HCT116 (cell line): ENCODE results near the gene MAL. TPM values are rescaled to one million over a fixed set of nuclear protein-coding genes. Genes with fewer than 3 reads are reported as not detected.

Source experiments
- ATAC-seq: fragments of 200-7000 bp; cut with Tn5 transposase; 2 replicates; pipeline ENCODE4 v1.9.1; 2020; ENCODE audit warnings: mild to moderate bottlenecking, moderate library complexity
- BruUV-seq: library from RNA; stranded (reverse); fragments of 400-500 nt; replicated peaks from 2 replicates; lab custom pipeline; 2021; lab: Mats Ljungman, UMichigan
- CTCF ChIA-PET: fragments of 300-600 bp; sonication (Branson Sonifier 250); formaldehyde crosslinking; loops from one replicate; lab custom pipeline; 2021; ENCODE audit warnings: antibody characterized with exemption; lab: Charles Lee
- POLR2A ChIA-PET: fragments of 300-600, 350-600 bp; sonication (Branson Sonifier 250); formaldehyde crosslinking; loops from one replicate; lab custom pipeline; 2021; ENCODE audit warnings: antibody characterized with exemption; lab: Charles Lee
- RAD21 ChIA-PET, 2 experiments: fragments of 300-600 bp; sonication (Branson Sonifier 250); formaldehyde crosslinking; loops; one replicate each; lab custom pipeline; 2023; ENCODE audit warnings: low total read pairs in 2 of 2; ENCODE audit not compliant: uncharacterized antibody in 2 of 2, unreplicated experiment in 2 of 2, low non-redundant PET in 1 of 2; lab: Charles Lee
- DNase-seq: peaks from one replicate; pipeline ENCODE4 v3.0.0-alpha.2; 2010; ENCODE audit warnings: low read depth, low spot score
- H2AFZ ChIP-seq: fragments of 200-600 bp; shearing (Covaris generic), sonication (generic); 2 replicates; pipeline ENCODE4 v1.6.1; 2017; ENCODE audit warnings: low read depth, mixed run types, mixed read lengths, antibody characterized with exemption, low read length; ENCODE audit not compliant: poor library complexity, severe bottlenecking
- H3K27ac ChIP-seq: 2 replicates; pipeline ENCODE4 v1.5.1; 2012; ENCODE audit warnings: low read depth, low read length
- H3K27me3 ChIP-seq: fragments of 200-600 bp; sonication (generic); 2 replicates; pipeline ENCODE4 v1.6.1; 2016; ENCODE audit warnings: mixed run types, low read length, mixed read lengths; ENCODE audit not compliant: insufficient read depth
- H3K36me3 ChIP-seq, 2 experiments: fragments of 200-500 bp in 1 of 2; fragments of 200-600 bp in 1 of 2; sonication (Bioruptor generic) in 1 of 2; sonication (generic) in 1 of 2; 2 replicates each; pipeline versions ENCODE4 v1.5.1 to v1.6.1; 2014 to 2016; ENCODE audit warnings: low read length in 2 of 2, inconsistent platforms in 1 of 2, mixed read lengths in 1 of 2, mixed run types in 1 of 2; ENCODE audit not compliant: insufficient read depth in 2 of 2, control insufficient read depth in 1 of 2
- H3K4me1 ChIP-seq, 2 experiments: fragments of 200-600 bp in 1 of 2; sonication (generic) in 1 of 2; 2 replicates each; pipeline versions ENCODE4 v1.5.1 to v1.6.1; 2012 to 2017; ENCODE audit warnings: low read length in 2 of 2, inconsistent platforms in 1 of 2, mild to moderate bottlenecking in 1 of 2, mixed read lengths in 1 of 2, mixed run types in 1 of 2, moderate library complexity in 1 of 2; ENCODE audit not compliant: insufficient read depth in 2 of 2, control insufficient read depth in 1 of 2
- H3K4me2 ChIP-seq: fragments of 200-600 bp; sonication (generic); 2 replicates; pipeline ENCODE4 v1.6.1; 2017; ENCODE audit warnings: mixed run types, low read length, mixed read lengths
- H3K4me3 ChIP-seq, 2 experiments: fragments of 200-600 bp in 1 of 2; sonication (generic) in 1 of 2; replicated peaks in 1 of 2; 2 replicates each; pipeline ENCODE4 v1.5.1; 2011 to 2016; ENCODE audit warnings: low read length in 2 of 2, control low read depth in 1 of 2, low read depth in 1 of 2, mild to moderate bottlenecking in 1 of 2, mixed read lengths in 1 of 2, mixed run types in 1 of 2
- H3K79me2 ChIP-seq: fragments of 200-600 bp; sonication (generic); 2 replicates; pipeline ENCODE4 v1.6.1; 2017; ENCODE audit warnings: mild to moderate bottlenecking, mixed run types, low read length, moderate library complexity, mixed read lengths; ENCODE audit not compliant: insufficient read depth
- H3K9ac ChIP-seq: fragments of 200-600 bp; sonication (generic); 2 replicates; pipeline ENCODE4 v1.6.1; 2016; ENCODE audit warnings: low read length, mixed read lengths
- H3K9me2 ChIP-seq: fragments of 200-600 bp; sonication (generic), shearing (Covaris generic); 2 replicates; pipeline ENCODE4 v1.6.1; 2017; ENCODE audit warnings: mixed run types, mild to moderate bottlenecking, moderate library complexity; ENCODE audit not compliant: insufficient read depth
- H3K9me3 ChIP-seq, 2 experiments: fragments of 200-500 bp in 1 of 2; fragments of 200-600 bp in 1 of 2; sonication (Bioruptor generic) in 1 of 2; sonication (generic) in 1 of 2; 2 replicates each; pipeline ENCODE4 v1.6.1; 2014 to 2017; ENCODE audit warnings: low read length in 2 of 2, mixed read lengths in 2 of 2, inconsistent platforms in 1 of 2, low read depth in 1 of 2, mild to moderate bottlenecking in 1 of 2, mixed run types in 1 of 2, moderate library complexity in 1 of 2; ENCODE audit not compliant: control insufficient read depth in 1 of 2, insufficient read depth in 1 of 2
- H4K20me1 ChIP-seq: fragments of 200-600 bp; sonication (generic), shearing (Covaris generic); 2 replicates; pipeline ENCODE4 v1.6.1; 2017; ENCODE audit warnings: mixed run types, mild to moderate bottlenecking, moderate library complexity; ENCODE audit not compliant: insufficient read depth
- ATF3 ChIP-seq: IDR thresholded peaks from 2 replicates; pipeline ENCODE4 v1.6.1; 2012
- CEBPB ChIP-seq: IDR thresholded peaks from 2 replicates; pipeline ENCODE4 v1.6.1; 2012; ENCODE audit warnings: low read depth
- EZH2 ChIP-seq: fragments of 200-600 bp; sonication (generic); IDR thresholded peaks from 2 replicates; pipeline ENCODE4 v1.6.1; 2017; ENCODE audit warnings: antibody characterized with exemption, mixed run types
- EZH2phosphoT487 ChIP-seq: fragments of 200-600 bp; IDR thresholded peaks from 2 replicates; pipeline ENCODE4 v1.6.1; 2018; ENCODE audit warnings: antibody characterized with exemption, borderline replicate concordance
- JUND ChIP-seq: IDR thresholded peaks from 2 replicates; pipeline ENCODE4 v1.6.1; 2012
- RAD21 ChIP-seq: IDR thresholded peaks from 2 replicates; pipeline ENCODE4 v1.6.1; 2012; ENCODE audit warnings: low read depth, mild to moderate bottlenecking
- REST ChIP-seq: IDR thresholded peaks from 2 replicates; pipeline ENCODE4 v1.6.1; 2012; ENCODE audit warnings: low read depth
- SP1 ChIP-seq: IDR thresholded peaks from 2 replicates; pipeline ENCODE4 v1.6.1; 2012; ENCODE audit warnings: low read depth
- ZNF274 ChIP-seq: fragments of 200-500 bp; sonication (Bioruptor generic); IDR thresholded peaks from 2 replicates; pipeline ENCODE4 v1.6.1; 2014; ENCODE audit warnings: mild to moderate bottlenecking, low read depth, low read length, inconsistent platforms
- intact Hi-C: fragments of 100-400 bp; cut with micrococcal nuclease; formaldehyde crosslinking; loops from 2 replicates; pipeline ENCODE4 v1.10.0; 2022
- total RNA-seq: library from RNA; stranded (reverse); gene quantifications from one replicate; pipeline ENCODE4 v1.2.1, GENCODE V29; 2021; ENCODE audit not compliant: unreplicated experiment
- TF ChIP-seq, protein P1 (sequence below), 3 experiments: fragments of 200-600 bp in 1 of 3; sonication (generic) in 1 of 3; IDR thresholded peaks in 2 of 3; conservative IDR thresholded peaks in 1 of 3; 2 replicates each; pipeline ENCODE4 v1.5.1; 2012 to 2017; ENCODE audit warnings: low read depth in 2 of 3, low read length in 2 of 3, antibody characterized with exemption in 1 of 3, borderline replicate concordance in 1 of 3, control low read depth in 1 of 3, mild to moderate bottlenecking in 1 of 3, mixed read lengths in 1 of 3, mixed run types in 1 of 3, moderate library complexity in 1 of 3; ENCODE audit not compliant: insufficient read depth in 1 of 3

The MAL gene
- total RNA-seq, 1 experiment from 2014 or later, result not detected

DNA sequence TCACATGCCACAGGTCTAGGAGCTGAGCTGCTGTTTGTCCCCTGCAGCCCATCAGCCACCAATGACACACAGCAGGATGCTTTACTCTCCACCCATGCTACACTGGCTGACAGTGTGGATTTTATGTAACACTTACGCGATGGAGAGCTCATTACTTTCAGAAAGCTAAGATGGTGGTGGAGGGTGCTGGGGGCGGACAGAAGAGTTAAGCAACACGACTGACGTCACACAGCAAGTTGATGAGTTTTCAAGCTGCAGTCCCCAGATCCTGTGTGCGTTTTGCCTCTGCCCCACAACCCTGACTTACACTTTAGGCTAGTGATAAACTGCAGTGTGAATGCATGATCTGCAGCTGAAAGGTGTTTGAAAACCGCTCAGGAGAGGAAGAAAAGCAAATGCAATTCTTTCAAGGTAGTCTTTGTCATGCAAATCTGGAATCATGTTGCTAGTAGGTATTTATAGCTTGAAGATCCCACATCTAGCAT, 53.7 kb downstream of the MAL start:
- BruUV-seq, result no TSS peak
- CTCF ChIA-PET, result interaction anchor here (1.0 to 2.9 kb wide), 9 partner anchors 15 to 152 kb away, joined by 3 to 27 read pairs (median 7); partner anchors contain the start of gene MRPS5
- Histone ChIP-seq H3K9me2 (no peaks in the 10 kb centered on the region), H3K27ac (no peak overlapping the region), H3K4me1 (peaks cover 8 to 19% of the 10 kb centered on the region in 2 experiments; a peak in 3 of 4 replicates), H3K4me3 (no peak overlapping the region), H2AFZ (no peak overlapping the region), H3K36me3 (no peaks in the 10 kb centered on the region), H4K20me1 (no peaks in the 10 kb centered on the region), H3K4me2 (no peak overlapping the region), H3K27me3 (no peaks in the 10 kb centered on the region), H3K9ac (no peak overlapping the region), H3K9me3 (no peaks in the 10 kb centered on the region), H3K79me2 (no peaks in the 10 kb centered on the region)
- TF ChIP-seq ATF3 (no peak), SP1 (no peak), ZNF274 (no peak), REST (no peak), CEBPB (no peak), JUND (no peak), EZH2 (no peak), EZH2phosphoT487 (no peak), RAD21 (no peak)
- TF ChIP-seq, protein P1, sequence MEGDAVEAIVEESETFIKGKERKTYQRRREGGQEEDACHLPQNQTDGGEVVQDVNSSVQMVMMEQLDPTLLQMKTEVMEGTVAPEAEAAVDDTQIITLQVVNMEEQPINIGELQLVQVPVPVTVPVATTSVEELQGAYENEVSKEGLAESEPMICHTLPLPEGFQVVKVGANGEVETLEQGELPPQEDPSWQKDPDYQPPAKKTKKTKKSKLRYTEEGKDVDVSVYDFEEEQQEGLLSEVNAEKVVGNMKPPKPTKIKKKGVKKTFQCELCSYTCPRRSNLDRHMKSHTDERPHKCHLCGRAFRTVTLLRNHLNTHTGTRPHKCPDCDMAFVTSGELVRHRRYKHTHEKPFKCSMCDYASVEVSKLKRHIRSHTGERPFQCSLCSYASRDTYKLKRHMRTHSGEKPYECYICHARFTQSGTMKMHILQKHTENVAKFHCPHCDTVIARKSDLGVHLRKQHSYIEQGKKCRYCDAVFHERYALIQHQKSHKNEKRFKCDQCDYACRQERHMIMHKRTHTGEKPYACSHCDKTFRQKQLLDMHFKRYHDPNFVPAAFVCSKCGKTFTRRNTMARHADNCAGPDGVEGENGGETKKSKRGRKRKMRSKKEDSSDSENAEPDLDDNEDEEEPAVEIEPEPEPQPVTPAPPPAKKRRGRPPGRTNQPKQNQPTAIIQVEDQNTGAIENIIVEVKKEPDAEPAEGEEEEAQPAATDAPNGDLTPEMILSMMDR (IDR thresholded peaks at IDR 0.05 in 2 of 3, conservative IDR thresholded peaks at IDR 0.05 in 1 of 3; ENCODE audit: borderline replicate concordance in 1 of 3, insufficient read depth in 1 of 3, low read depth in 2 of 3, low read length in 2 of 3), result no peak
- DNase-seq, result no peak
- ATAC-seq, result no peak
- POLR2A ChIA-PET, result no interaction called here
- intact Hi-C loops, result no loop called here
- RAD21 ChIA-PET, result interaction anchor here (1.3 to 1.5 kb wide), 2 partner anchors 57 kb away, joined by 3 read pairs; no protein-coding TSS in a partner anchor
